Activated T-helper 9 cell treated with anti-CD3 and anti-CD28 coated beads, Interleukin-2, amount 50 U/mL, for 16 hours (primary cell): Measurements from ENCODE around the gene PPME1.

Source experiments
- DNase-seq: peaks from one replicate; pipeline ENCODE4 v3.0.0-alpha.2; 2020; ENCODE audit warnings: low read depth

Gene PPME1

GRCh38 chr11:74226907-74227306 lies 55.8 kb downstream of the PPME1 start:
- no peak for DNase-seq

GRCh38 chr11:74232311-74232950 lies 61.3 kb downstream of the PPME1 start:
- DNase-seq: no peak

- no peak for DNase-seq
Observed at GRCh38 chr11:74233683-74234082, 62.6 kb downstream of the PPME1 start.

GRCh38 chr11:74235121-74235520 lies 64.0 kb downstream of the PPME1 start:
- no peak for DNase-seq

GRCh38 chr11:74237541-74237940 lies 66.5 kb downstream of the PPME1 start:
- no peak for DNase-seq

- DNase-seq: no peak
Observed at GRCh38 chr11:74238243-74238642, 67.2 kb downstream of the PPME1 start.

- no peak for DNase-seq
Observed at GRCh38 chr11:74248469-74248868, 77.4 kb downstream of the PPME1 start.

GRCh38 chr11:74249496-74249895 lies 78.4 kb downstream of the PPME1 start:
- no peak for DNase-seq

- DNase-seq: no peak
Observed at GRCh38 chr11:74253361-74253760, 82.3 kb downstream of the PPME1 start.

GRCh38 chr11:74255741-74256375 lies 84.8 kb downstream of the PPME1 start:
- DNase-seq: peak; percentile 20

GRCh38 chr11:74256378-74257133 lies 85.5 kb downstream of the PPME1 start:
- no peak for DNase-seq

- no peak for DNase-seq
Observed at GRCh38 chr11:74257959-74258553, 87.0 kb downstream of the PPME1 start.

- no peak for DNase-seq
Observed at GRCh38 chr11:74262725-74263124, 91.6 kb downstream of the PPME1 start.

- DNase-seq: no peak
Observed at GRCh38 chr11:74265256-74265655, 94.2 kb downstream of the PPME1 start.

GRCh38 chr11:74267014-74267413 lies 95.9 kb downstream of the PPME1 start:
- DNase-seq: no peak

- no peak for DNase-seq
Observed at GRCh38 chr11:74268456-74268855, 97.4 kb downstream of the PPME1 start.

GRCh38 chr11:74269161-74269811 lies 98.2 kb downstream of the PPME1 start:
- no peak for DNase-seq

- DNase-seq: no peak
Observed at GRCh38 chr11:74272276-74272675, 101.2 kb downstream of the PPME1 start.

- no peak for DNase-seq
Observed at GRCh38 chr11:74276581-74276980, 105.5 kb downstream of the PPME1 start.

GRCh38 chr11:74278103-74278502 lies 107.0 kb downstream of the PPME1 start:
- DNase-seq: no peak

GRCh38 chr11:74278721-74279161 lies 107.7 kb downstream of the PPME1 start:
- no peak for DNase-seq

- DNase-seq: no peak
Observed at GRCh38 chr11:74279256-74279655, 108.2 kb downstream of the PPME1 start.
